Fibroblast of lung (primary cell): ENCODE measurements around the gene SCGB1D1. TPM values are rescaled to one million over a fixed set of nuclear protein-coding genes. Genes with fewer than 3 reads are reported as not detected.
"Not testable (repeated sequence)": the region's sequence is repeated elsewhere in the genome, so short reads cannot be mapped to it uniquely, and the experiment has no call there.

Experiments used
- DNase-seq, 2 donors: peaks; one replicate each; pipeline versions ENCODE4 v3.0.0 to v3.0.0-alpha.2; 2010; ENCODE audit warnings: low read depth in 2 of 2
- H2AFZ ChIP-seq: 2 replicates; pipeline ENCODE4 v1.5.1; 2012; ENCODE audit warnings: low read length, control low read depth, inconsistent platforms
- H3K27ac ChIP-seq: 2 replicates; pipeline ENCODE4 v1.5.1; 2011; ENCODE audit warnings: low read length, control low read depth; ENCODE audit not compliant: insufficient read depth
- H3K27me3 ChIP-seq: 2 replicates; pipeline ENCODE4 v1.5.1; 2011; ENCODE audit warnings: mild to moderate bottlenecking, low read length; ENCODE audit not compliant: control insufficient read depth, insufficient read depth
- H3K36me3 ChIP-seq: 2 replicates; pipeline ENCODE4 v1.5.1; 2011; ENCODE audit warnings: low read length; ENCODE audit not compliant: control insufficient read depth, insufficient read depth
- H3K4me1 ChIP-seq: 2 replicates; pipeline ENCODE4 v1.5.1; 2011; ENCODE audit warnings: low read length; ENCODE audit not compliant: control insufficient read depth, insufficient read depth; ENCODE audit errors: extremely low read depth
- H3K4me2 ChIP-seq: 2 replicates; pipeline ENCODE4 v1.5.1; 2011; ENCODE audit warnings: low read length, control low read depth; ENCODE audit not compliant: insufficient read depth; ENCODE audit errors: extremely low read depth
- H3K4me3 ChIP-seq, 4 experiments: fragments of 200-600 bp in 1 of 4; sonication (generic) in 1 of 4; replicated peaks in 1 of 4; 2 replicates each; pipeline ENCODE4 v1.5.1; 2011 to 2016; ENCODE audit warnings: low read length in 4 of 4, low read depth in 3 of 4, mild to moderate bottlenecking in 3 of 4, control low read depth in 2 of 4, inconsistent platforms in 1 of 4, mixed read lengths in 1 of 4; ENCODE audit not compliant: insufficient read depth in 1 of 4; ENCODE audit errors: control extremely low read depth in 1 of 4
- H3K79me2 ChIP-seq: 2 replicates; pipeline ENCODE4 v1.5.1; 2012; ENCODE audit warnings: mild to moderate bottlenecking, low read length, inconsistent platforms; ENCODE audit not compliant: control insufficient read depth, insufficient read depth
- H3K9ac ChIP-seq: 2 replicates; pipeline ENCODE4 v1.5.1; 2011; ENCODE audit warnings: mild to moderate bottlenecking, low read length, control low read depth; ENCODE audit not compliant: insufficient read depth
- H3K9me3 ChIP-seq: 2 replicates; pipeline ENCODE4 v1.5.1; 2012; ENCODE audit warnings: low read depth, low read length; ENCODE audit not compliant: control insufficient read depth, insufficient read depth
- H4K20me1 ChIP-seq: 2 replicates; pipeline ENCODE4 v1.5.1; 2011; ENCODE audit warnings: low read length; ENCODE audit not compliant: control insufficient read depth, insufficient read depth; ENCODE audit errors: extremely low read depth
- CTCF ChIP-seq, 2 donors: IDR thresholded peaks in 1 of 2; conservative IDR thresholded peaks in 1 of 2; 1 replicate in 1 of 2; 2 replicates in 1 of 2; pipeline ENCODE4 v1.5.1; 2011 to 2012; ENCODE audit warnings: low read length in 2 of 2, control low read depth in 1 of 2, inconsistent platforms in 1 of 2, low read depth in 1 of 2, mild to moderate bottlenecking in 1 of 2
- EZH2 ChIP-seq: IDR thresholded peaks from 2 replicates; pipeline ENCODE4 v1.5.1; 2012; ENCODE audit warnings: low read length, control low read depth, mild to moderate bottlenecking; ENCODE audit errors: missing control alignments
- polyA plus RNA-seq, 2 donors: library from polyadenylated mRNA; depleted of rRNA in 1 of 2; stranded (reverse) in 1 of 2; unstranded in 1 of 2; fragments of >200 nt; gene quantifications; 2 replicates each; pipeline ENCODE4 v1.2.1, GENCODE V29; 2011 to 2012; ENCODE audit warnings: missing spikeins in 1 of 2
- total RNA-seq: library from RNA; depleted of rRNA; stranded (reverse); fragments of >200 nt; gene quantifications from 2 replicates; pipeline ENCODE4 v1.2.1, GENCODE V29; 2014

SCGB1D1 gene
- total and polyA plus RNA-seq, 2 donors (not counting 1 experiment from before 2014, with no cell fraction given), result not detected

DNA sequence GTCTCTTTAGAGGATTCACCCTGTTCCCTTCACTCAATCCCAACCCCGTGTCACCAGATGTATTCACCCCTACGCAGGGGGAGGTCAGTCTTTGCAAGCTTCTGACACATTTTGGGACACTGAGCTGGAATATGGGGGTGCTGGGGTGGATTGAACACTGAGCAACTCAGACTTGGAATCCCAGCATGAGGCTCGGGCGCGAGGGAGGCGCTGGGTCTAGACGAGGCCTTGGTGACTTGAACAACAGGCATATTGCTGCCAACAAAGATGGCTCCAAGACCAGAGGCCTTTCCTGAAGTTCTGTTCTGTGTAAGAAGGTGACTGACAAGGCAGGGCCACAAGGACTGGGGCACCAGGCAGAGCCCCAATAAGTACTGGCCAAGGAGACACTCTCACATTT, 15.4 kb downstream of the SCGB1D1 start:
- H3K9ac ChIP-seq, result no peak overlapping the region
- H3K79me2 ChIP-seq, result no peaks in the 10 kb centered on the region
- peaks cover 2% of the 10 kb centered on the region for H3K27me3 ChIP-seq
- no peak overlapping the region for H3K4me2 ChIP-seq
- DNase-seq, result no peak
- H2AFZ ChIP-seq, result no peak overlapping the region
- H3K4me1 ChIP-seq, result no peaks in the 10 kb centered on the region
- H4K20me1 ChIP-seq, result no peaks in the 10 kb centered on the region
- no peaks in the 10 kb centered on the region for H3K9me3 ChIP-seq
- H3K4me3 ChIP-seq, result no peak overlapping the region
- H3K27ac ChIP-seq, result no peak overlapping the region
- no peaks in the 10 kb centered on the region for H3K36me3 ChIP-seq
- TF ChIP-seq CTCF (conservative IDR thresholded peaks at IDR 0.05 in 1 of 2, IDR thresholded peaks at IDR 0.05 in 1 of 2; ENCODE audit: low read depth in 1 of 2, low read length in 2 of 2) (no peak), EZH2 (no peak)

DNA sequence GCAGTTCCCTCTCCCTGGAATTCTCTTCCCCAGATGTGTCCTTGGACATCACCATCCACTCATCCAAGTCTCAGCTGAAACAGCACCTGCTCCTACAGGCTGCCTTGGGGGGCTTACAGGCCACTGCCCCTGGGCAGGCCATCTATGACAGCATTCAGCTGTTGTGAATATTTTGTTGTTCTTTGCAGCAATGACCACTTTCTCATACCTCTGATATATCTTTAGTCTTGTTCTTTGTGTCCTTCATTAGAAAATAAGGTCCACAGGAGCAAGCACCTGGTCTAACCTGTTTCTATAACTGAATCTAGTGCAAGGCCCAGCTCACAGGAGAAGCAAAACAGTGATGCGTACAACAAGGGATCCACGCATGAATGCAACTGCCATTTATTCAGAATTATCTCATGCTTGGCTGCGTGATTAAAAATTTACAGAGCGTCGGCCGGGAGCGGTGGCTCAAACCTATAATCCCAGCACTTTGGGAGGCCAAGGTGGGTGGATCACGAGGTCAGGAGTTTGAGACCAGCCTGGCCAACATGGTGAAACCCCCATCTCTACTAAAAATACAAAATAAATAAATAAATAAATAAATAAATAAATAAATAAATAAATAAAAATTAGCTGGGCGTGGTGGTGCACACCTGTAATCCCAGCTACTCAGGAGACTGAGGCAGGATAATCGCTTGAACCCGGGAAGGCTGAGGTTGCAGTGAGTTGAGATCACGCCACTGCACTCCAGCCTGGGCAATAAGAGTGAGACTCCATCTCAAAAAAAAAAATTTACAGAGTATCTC, 16.5 kb downstream of the SCGB1D1 start:
- not testable (repeated sequence) for H3K4me3 ChIP-seq, H3K79me2 ChIP-seq, H4K20me1 ChIP-seq, H2AFZ ChIP-seq, H3K36me3 ChIP-seq, H3K27ac ChIP-seq, H3K4me2 ChIP-seq, H3K9ac ChIP-seq, H3K4me1 ChIP-seq, DNase-seq, H3K27me3 ChIP-seq, H3K9me3 ChIP-seq

DNA sequence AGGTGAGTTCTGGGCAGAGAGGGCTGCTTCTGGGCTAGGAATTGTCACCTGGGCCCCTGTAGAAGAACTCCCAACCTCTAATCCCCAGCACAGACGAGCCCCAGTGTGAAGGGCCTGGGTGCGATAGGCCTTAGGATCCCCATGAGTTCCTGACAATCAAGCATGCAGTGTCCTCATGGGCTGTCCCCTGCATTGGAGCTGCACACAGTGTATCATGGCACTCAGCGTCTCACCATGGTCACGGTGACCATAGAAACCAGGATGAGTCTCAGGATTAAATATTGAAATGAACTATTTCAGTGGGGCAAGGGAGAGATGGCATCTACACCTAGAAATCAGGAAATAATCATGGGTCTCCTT, 18.7 kb downstream of the SCGB1D1 start:
- Histone ChIP-seq H2AFZ (no peak overlapping the region), H3K4me3 (no peak overlapping the region), H3K27me3 (no peaks in the 10 kb centered on the region), H3K9me3 (no peaks in the 10 kb centered on the region), H3K27ac (no peak overlapping the region), H4K20me1 (no peaks in the 10 kb centered on the region), H3K9ac (no peak overlapping the region), H3K36me3 (no peaks in the 10 kb centered on the region), H3K4me2 (no peak overlapping the region), H3K79me2 (no peaks in the 10 kb centered on the region), H3K4me1 (no peaks in the 10 kb centered on the region)
- no peak for DNase-seq
- no peak for TF ChIP-seq EZH2
- no peak for TF ChIP-seq CTCF (conservative IDR thresholded peaks at IDR 0.05 in 1 of 2, IDR thresholded peaks at IDR 0.05 in 1 of 2; ENCODE audit: low read depth in 1 of 2, low read length in 2 of 2)
